Stimulated activated CD4-positive, alpha-beta T cell treated with anti-CD3 and anti-CD28 coated beads, Interleukin-12 subunit alpha, Interleukin-12 subunit beta, amount 100 ng/mL, for 24 hours (primary cell): ENCODE measurements around the gene PRKCD.
"Not testable (repeated sequence)": the region's sequence is repeated elsewhere in the genome, so short reads cannot be mapped to it uniquely, and the experiment has no call there.

ENCODE experiments used
- DNase-seq, 2 experiments: peaks; one replicate each; pipeline ENCODE4 v3.0.0-alpha.2; 2020; ENCODE audit warnings: low read depth in 2 of 2

Gene PRKCD

GRCh38 chr3:53139906-53140846 lies 20.8 kb upstream of the PRKCD start:
- DNase-seq: no peak

GRCh38 chr3:53140847-53141845 lies 19.9 kb upstream of the PRKCD start:
- DNase-seq: no peak

DNA sequence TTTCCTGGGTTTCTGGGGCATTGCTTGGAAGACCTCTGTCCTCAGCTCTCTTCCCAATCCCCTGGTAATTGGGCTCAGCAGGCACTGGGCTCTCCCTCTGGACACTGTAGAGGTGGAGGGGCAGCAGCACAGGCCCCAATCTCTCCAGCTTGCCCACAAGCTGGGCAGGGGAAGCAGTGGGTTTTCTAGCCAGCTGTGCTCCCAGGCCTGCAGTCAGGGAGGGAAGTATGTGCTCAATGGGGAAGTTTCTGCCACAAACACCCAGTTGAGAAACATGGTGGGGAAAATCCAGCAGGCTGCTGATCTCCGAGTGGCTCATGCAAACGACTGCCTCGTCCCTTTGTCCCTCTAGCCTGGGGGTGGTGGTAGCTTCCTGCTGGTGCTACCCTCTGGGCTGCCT lies 18.0 kb upstream of the PRKCD start:
- no peak for DNase-seq

- no peak for DNase-seq
Observed at GRCh38 chr3:53144446-53144845, 16.6 kb upstream of the PRKCD start.

DNA sequence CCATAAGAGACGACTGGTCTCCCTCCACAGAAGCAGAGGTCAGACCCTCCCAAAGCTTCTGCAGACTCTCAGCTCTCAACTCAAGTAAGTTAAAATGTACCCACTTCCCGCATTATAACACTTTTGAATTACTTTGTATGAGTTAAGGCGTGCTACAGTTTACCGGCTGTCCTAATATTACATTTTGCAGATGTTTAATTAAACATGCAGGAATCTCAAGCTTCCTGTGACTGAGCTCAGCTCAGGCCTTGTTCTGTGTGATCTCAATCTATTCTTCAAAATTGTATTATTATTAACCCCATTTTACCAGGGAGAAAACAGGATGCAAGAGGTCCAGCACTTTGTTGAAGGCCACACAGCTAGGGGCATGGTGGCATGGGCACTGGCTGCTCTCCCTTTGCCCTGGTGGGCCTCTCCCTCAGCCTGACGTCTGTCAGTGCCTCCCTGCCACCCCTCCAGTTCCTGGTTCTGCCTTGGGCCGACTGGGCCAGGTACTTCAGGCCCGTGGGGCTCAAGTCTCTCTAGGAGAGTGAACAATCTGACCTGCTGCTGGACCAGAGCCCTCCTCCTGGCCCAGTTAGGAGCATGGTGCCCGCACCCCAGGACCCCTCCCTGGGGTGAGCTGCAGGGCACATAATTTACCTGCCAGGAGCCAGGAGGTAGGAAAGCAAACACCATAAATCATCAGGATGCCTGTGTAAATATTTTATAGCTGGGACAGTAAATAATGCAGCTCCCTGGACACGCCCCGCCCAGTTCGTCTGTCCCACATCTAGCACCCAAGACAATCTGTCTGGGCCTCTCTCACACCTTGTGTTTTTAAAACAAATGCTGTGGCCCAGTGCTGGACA lies 15.9 kb upstream of the PRKCD start:
- DNase-seq: no peak

- DNase-seq: no peak
Observed at GRCh38 chr3:53145713-53146080, 15.3 kb upstream of the PRKCD start.

DNA sequence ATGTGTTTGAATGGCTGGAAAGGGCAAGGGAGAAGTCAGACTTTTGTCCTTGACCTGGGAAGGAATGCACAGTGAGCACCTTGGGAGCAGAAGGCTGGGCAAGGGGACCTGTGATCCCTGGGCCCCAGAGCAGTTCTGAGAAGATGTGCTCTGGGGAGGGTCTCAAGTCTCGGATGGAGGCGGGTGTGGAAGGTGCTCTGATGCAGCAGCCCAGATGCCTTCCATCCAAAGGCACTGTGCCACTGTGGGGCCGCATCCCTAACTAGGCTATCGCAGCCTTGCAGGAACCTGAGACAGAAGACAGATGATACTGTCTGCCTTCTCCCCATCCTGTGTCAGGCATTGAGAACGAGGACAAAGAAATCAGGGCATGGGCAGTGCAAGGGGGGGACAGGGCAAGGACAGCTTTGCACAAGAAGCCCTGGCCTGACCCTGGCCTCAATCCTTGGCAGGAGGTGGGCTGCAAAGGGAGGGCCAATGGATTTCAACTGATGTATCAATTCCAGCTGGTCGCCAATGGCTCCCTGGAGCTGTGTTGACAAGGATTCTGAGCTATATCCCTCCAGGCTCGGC lies 14.6 kb upstream of the PRKCD start:
- DNase-seq: no peak

- no peak for DNase-seq
Observed at GRCh38 chr3:53147151-53147902, 13.7 kb upstream of the PRKCD start.

DNA sequence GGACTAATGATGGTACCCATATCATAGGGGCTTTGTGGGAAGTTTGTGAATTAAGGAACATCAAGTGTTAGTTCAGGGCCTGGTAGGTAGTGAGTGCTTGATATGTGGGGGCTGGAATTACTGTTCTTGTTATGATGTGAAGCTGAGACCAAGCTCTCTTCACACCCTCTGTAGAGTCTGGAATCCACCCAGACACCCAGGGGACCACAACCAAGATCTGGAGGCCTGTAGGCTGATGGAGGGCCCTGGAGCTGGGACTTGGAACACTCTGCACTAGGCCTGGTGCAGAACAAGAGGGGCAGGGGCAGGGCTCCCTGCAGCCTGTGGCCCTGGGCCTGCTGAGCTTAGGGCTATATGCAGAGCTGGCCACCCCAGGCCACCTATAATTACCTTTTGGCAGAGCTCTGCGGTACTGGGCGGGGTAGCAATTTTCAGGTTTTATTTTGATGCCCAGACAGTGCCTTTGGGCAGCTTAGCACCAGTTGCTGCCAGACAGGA lies 13.1 kb upstream of the PRKCD start:
- no peak for DNase-seq

DNA sequence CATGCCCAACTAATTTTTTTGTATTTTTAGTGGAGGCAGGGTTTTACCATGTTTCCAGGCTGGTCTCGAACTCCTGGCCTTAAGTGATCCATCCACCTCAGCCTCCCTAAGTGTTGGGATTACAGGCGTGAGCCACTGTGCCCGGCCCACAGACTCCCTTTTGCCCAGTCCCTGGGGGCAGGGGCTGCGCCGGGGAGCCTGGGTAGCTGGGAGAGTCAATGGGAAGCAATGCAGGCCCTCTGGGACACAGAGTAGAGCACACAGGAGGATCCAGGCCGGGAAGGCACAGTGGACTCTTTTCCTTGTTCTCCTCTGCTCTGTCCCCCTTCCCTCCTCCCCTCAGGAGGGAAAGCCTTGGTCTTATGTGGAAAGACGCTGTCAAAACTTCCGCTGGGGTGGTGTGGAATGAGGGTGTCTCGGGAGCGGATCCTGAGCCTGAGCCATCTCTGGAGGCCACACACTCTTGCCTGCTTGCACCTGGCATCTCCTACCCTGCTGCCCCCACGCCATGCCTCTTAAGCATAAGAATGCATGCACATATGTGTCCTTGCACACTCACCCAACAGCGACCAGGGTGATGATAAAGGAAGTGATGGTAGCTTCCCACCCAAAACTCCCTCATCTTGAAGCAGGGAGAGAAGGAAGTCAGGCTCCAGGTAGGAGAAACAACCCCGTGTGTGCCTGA lies 11.9 kb upstream of the PRKCD start:
- no peak for DNase-seq

- no peak for DNase-seq
Observed at GRCh38 chr3:53149699-53150098, 11.3 kb upstream of the PRKCD start.

DNA sequence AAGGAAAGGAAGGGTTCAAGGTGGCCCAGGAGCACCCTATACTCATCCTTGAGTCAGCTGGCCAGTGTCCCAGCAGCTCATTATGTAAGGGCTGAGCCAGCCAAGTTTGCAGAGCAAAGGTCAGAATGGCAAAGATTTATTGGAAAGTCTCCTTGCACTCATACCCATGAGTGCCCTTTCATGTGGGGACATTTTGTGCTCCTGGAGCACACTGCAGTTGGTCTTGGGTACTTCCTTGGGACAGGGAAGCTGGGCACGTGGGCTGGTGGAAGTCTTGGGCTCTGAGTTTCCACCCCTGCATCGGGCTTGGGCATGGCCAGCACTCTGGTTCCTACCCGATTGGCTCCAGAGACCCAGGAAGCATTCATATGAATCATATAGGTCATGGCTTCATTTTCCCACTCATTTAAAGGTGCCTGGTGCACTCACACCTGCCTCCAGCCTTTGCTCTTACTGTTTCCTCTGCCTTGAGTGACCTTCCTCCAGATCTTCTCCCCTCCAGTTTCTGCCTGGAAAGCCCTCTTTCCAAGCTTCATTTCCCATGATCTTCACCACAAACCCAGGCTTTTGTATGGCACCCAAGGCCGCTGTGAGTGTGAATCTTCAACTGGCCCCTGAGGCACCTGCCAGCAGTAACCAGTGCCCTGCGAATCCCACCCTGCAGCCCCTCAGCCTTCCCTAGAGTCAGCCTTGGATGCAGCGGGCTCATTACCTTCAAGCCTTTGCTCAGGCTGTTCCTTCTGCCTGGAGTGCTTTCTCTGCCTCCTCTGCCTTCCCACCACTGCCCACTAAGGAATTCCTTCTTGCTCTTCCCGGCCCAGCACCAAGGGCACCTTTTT lies 10.5 kb upstream of the PRKCD start:
- no peak for DNase-seq

DNA sequence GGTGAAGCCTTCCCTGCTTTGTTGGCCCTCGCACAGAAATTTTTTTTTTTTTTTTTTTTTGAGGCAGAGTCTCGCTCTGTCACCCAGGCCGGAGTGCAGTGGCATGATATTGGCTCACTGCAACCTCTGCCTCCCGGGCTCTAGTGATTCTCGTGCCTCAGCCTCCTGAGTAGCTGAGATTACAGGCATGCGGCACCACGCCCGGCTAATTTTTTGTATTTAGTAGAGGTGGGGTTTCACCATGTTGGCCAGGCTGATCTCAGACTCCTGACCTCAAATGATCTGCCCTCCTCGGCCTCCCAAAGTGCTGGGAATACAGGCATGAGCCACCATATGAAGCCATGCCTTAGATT lies 9.9 kb upstream of the PRKCD start:
- not testable (repeated sequence) for DNase-seq

DNA sequence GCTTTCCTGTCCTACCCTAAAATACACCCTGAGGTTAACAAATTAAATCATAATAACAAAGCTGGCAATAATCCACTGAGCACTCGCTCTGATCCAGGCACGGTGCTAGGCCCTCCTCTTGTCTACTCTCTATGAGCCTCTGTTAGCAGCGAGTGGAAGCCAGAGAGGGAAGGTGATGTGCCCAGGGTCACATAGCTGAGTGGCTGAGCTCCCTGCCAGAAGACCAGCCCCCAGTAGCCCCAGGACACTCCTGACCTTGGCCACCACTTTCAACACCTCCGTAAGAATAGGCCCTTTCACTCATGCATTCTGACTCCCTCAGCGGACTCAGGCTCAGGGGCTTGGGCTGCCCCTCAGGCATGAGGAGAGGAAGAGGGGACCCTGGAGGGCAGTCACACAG lies 9.5 kb upstream of the PRKCD start:
- DNase-seq: no peak

- no peak for DNase-seq
Observed at GRCh38 chr3:53151870-53152660, 8.9 kb upstream of the PRKCD start.

GRCh38 chr3:53153264-53153823 lies 7.7 kb upstream of the PRKCD start:
- no peak for DNase-seq

GRCh38 chr3:53153980-53154379 lies 7.0 kb upstream of the PRKCD start:
- no peak for DNase-seq

DNA sequence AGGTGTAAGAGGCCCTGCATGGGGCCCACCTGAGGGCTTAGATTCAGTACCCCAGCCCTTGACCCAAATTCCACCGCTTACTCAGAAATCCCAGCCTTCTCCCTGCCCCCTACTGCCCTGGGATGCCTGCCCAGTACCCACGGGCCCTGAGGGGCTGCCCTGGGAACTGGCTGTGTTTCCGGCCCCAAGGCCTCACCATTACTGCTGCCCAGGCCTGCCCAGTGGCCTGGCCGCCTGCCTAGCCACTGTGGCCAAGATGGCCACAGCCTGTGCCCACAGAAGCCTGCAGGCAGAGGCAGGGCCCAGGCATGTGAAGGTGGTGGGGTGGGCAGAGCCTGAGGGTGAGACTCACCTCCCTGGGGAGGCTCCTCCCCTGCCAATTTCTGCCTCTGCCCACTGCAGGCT lies 6.1 kb upstream of the PRKCD start:
- DNase-seq: no peak
